ENCODE data around the gene TRIM7.

- TF ChIP-seq CTCF (IDR thresholded peaks at IDR 0.05; ENCODE audit: low read depth, low read length), result no peak
- TF ChIP-seq POLR2A (IDR thresholded peaks at IDR 0.05; ENCODE audit: extremely low read depth, insufficient read length), result no peak
- TF ChIP-seq MYC (IDR thresholded peaks at IDR 0.05; ENCODE audit: low read depth, low read length), result no peak
- TF ChIP-seq MAX (IDR thresholded peaks at IDR 0.05; ENCODE audit: low read depth, low read length), result no peak
These were observed 13.8 kb upstream of the TRIM7 start for GRCh38 chr5:181218795-181219124.

Data from NB4 (cell line).